ENCODE measurements around the gene RHOBTB1. TPM values are rescaled to one million over a fixed set of nuclear protein-coding genes. Genes with fewer than 3 reads are reported as not detected.
A peak's percentile ranks its signal among the peaks of the same experiment; 100 is the strongest.
"Not testable (repeated sequence)": the region's sequence is repeated elsewhere in the genome, so short reads cannot be mapped to it uniquely, and the experiment has no call there.

RHOBTB1 gene
- total RNA-seq, 1 donor from 2014 or later: 11.0 TPM

DNA sequence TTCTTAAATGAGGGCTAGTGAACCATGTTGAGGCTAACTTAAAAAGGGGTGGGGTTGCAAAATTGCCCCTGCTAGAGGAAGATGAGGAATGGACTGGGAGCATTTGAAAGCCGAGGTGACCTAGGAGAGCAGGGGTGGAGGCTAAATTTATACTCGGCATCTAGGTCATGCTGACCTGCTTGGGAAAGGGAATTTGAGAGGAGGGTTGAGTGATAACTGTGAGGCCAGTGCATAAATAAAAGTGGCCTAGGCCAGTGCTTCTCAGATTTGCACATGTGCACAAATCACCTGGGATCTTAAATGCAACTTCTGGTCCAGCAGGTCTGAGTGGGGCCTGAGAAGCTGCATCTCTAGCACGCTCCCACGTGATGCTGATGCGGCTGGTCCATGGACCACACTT, 95.3 kb downstream of the RHOBTB1 start:
- Histone ChIP-seq H3K27me3 (no peaks in the 10 kb centered on the region), H3K27ac (peak overlapping the region; percentile 74), H3K9me3 (no peaks in the 10 kb centered on the region), H3K36me3 (no peaks in the 10 kb centered on the region), H3K4me1 (peaks cover 19% of the 10 kb centered on the region), H3K4me3 (no peak overlapping the region)
- TF ChIP-seq POLR2A (IDR thresholded peaks at IDR 0.05) (no peak), POLR2AphosphoS5 (IDR thresholded peaks at IDR 0.05; ENCODE audit: insufficient read depth in 1 of 2, low read depth in 1 of 2) (no peak)
- TF ChIP-seq, protein P1, sequence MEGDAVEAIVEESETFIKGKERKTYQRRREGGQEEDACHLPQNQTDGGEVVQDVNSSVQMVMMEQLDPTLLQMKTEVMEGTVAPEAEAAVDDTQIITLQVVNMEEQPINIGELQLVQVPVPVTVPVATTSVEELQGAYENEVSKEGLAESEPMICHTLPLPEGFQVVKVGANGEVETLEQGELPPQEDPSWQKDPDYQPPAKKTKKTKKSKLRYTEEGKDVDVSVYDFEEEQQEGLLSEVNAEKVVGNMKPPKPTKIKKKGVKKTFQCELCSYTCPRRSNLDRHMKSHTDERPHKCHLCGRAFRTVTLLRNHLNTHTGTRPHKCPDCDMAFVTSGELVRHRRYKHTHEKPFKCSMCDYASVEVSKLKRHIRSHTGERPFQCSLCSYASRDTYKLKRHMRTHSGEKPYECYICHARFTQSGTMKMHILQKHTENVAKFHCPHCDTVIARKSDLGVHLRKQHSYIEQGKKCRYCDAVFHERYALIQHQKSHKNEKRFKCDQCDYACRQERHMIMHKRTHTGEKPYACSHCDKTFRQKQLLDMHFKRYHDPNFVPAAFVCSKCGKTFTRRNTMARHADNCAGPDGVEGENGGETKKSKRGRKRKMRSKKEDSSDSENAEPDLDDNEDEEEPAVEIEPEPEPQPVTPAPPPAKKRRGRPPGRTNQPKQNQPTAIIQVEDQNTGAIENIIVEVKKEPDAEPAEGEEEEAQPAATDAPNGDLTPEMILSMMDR (IDR thresholded peaks at IDR 0.05): no peak
- intact Hi-C loops (cut with DNase I): no loop called here
- no peak for DNase-seq (ENCODE audit: extremely low spot score in 2 of 2)

DNA sequence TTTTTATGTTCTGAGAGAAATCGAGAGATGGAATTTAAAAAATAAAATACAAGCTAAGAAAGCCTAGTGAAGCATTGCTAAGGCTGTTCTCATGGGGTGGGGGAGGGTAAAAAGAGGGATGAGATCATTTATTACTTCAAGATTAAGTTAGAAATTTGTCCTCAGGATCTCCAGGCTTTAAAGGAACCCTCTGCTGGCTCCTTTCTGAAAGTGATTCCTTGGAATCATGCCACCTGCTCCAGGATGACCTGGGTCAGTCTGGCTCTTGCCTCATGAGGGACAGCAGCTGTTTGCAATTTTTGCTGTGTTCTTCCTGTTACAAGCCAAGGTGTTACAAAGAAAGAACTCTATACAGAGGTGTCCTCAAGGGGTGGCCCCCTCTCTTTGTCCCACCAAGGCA, 95.9 kb downstream of the RHOBTB1 start:
- no peak for DNase-seq (ENCODE audit: extremely low spot score in 2 of 2)
- TF ChIP-seq POLR2AphosphoS5 (IDR thresholded peaks at IDR 0.05; ENCODE audit: insufficient read depth in 1 of 2, low read depth in 1 of 2) (no peak), POLR2A (IDR thresholded peaks at IDR 0.05) (no peak)
- TF ChIP-seq, protein P1 (IDR thresholded peaks at IDR 0.05): peak in 1 of 3 experiments; percentile 17
- Histone ChIP-seq H3K4me3 (no peak overlapping the region), H3K36me3 (no peaks in the 10 kb centered on the region), H3K27ac (peak overlapping the region; percentile 74), H3K27me3 (no peaks in the 10 kb centered on the region), H3K9me3 (no peaks in the 10 kb centered on the region), H3K4me1 (peaks cover 19% of the 10 kb centered on the region)
- intact Hi-C loops (cut with DNase I): no loop called here

DNA sequence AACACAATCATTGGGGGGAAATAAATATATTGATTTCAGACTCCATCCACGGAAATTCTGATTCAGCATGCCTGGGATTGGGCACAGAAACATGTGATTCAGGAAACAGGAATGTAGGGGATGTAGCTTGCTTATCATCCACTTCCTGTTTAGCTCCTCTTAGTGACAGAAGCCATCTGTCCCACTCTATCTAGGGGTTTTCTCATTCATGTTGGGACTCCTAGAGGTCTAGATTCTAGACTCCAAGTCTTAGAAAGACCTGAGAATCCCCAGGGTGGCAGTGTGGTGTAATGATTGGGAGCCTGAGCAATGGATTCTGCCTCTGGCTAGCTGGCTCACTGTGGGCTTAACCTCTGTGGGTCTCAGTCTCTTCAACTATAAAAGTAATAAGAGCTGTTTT, 97.8 kb downstream of the RHOBTB1 start:
- H3K36me3 ChIP-seq: no peaks in the 10 kb centered on the region
- DNase-seq (ENCODE audit: extremely low spot score in 2 of 2): no peak
- no peaks in the 10 kb centered on the region for H3K27me3 ChIP-seq
- H3K4me1 ChIP-seq: peaks cover 19% of the 10 kb centered on the region
- H3K4me3 ChIP-seq: no peak overlapping the region
- intact Hi-C loops (cut with DNase I): no loop called here
- no peaks in the 10 kb centered on the region for H3K9me3 ChIP-seq
- H3K27ac ChIP-seq: peak overlapping the region; percentile 53
- TF ChIP-seq, protein P1 (IDR thresholded peaks at IDR 0.05): no peak
- no peak for TF ChIP-seq POLR2A (IDR thresholded peaks at IDR 0.05)

DNA sequence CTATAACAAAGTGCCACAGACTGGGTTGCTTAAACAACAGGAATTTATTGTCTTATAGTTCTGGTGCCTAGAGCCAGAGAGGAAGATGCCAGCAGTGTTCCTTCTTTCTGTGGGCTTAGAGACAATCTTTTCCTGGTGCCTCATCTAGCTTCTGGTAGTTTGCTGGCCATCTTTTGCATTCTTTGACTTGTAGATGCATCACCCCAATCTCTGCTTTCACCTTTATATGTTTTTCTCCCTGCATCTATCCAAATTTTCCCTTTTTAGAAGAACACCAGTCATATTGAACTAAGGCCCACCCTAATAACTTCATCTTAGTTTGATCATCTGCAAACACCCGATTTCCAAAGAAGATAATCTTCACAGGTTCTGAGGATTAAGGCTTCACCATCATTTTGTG, 98.9 kb downstream of the RHOBTB1 start:
- no peaks in the 10 kb centered on the region for H3K27me3 ChIP-seq
- no peaks in the 10 kb centered on the region for H3K36me3 ChIP-seq
- H3K4me1 ChIP-seq: peaks cover 19% of the 10 kb centered on the region
- TF ChIP-seq POLR2A (IDR thresholded peaks at IDR 0.05) (no peak), POLR2AphosphoS5 (IDR thresholded peaks at IDR 0.05; ENCODE audit: insufficient read depth in 1 of 2, low read depth in 1 of 2) (no peak)
- TF ChIP-seq, protein P1 (IDR thresholded peaks at IDR 0.05): no peak
- intact Hi-C loops (cut with DNase I): no loop called here
- no peak overlapping the region for H3K27ac ChIP-seq
- no peaks in the 10 kb centered on the region for H3K9me3 ChIP-seq
- H3K4me3 ChIP-seq: no peak overlapping the region
- DNase-seq (ENCODE audit: extremely low spot score in 2 of 2): no peak

DNA sequence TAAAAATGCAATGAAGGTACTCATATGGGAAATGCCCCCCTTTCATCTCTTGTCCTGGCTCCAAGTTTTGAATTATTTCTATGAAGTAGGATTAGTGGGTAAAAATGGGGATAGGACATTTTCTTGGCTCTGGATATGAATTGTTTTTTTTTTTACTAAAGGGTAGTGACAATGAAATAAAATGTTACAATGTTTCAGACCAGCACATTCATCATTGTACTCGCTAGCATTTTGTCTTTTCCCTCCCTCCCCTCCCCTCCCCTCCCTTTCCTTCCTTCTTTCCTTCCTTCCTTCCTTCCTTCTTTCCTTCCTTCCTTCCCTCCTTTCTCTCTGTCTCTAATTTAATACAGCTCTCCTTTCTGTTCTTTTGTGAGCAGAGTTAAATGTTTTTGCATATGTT, 101.3 kb downstream of the RHOBTB1 start:
- no peak for DNase-seq (ENCODE audit: extremely low spot score in 2 of 2)
- no peaks in the 10 kb centered on the region for H3K9me3 ChIP-seq
- H3K27ac ChIP-seq: no peak overlapping the region
- peaks cover 6% of the 10 kb centered on the region for H3K4me1 ChIP-seq
- no peak overlapping the region for H3K4me3 ChIP-seq
- intact Hi-C loops (cut with DNase I): no loop called here
- H3K27me3 ChIP-seq: no peaks in the 10 kb centered on the region
- TF ChIP-seq, protein P1 (IDR thresholded peaks at IDR 0.05): no peak
- TF ChIP-seq POLR2A (IDR thresholded peaks at IDR 0.05) (no peak), POLR2AphosphoS5 (IDR thresholded peaks at IDR 0.05; ENCODE audit: insufficient read depth in 1 of 2, low read depth in 1 of 2) (no peak)
- no peaks in the 10 kb centered on the region for H3K36me3 ChIP-seq

DNA sequence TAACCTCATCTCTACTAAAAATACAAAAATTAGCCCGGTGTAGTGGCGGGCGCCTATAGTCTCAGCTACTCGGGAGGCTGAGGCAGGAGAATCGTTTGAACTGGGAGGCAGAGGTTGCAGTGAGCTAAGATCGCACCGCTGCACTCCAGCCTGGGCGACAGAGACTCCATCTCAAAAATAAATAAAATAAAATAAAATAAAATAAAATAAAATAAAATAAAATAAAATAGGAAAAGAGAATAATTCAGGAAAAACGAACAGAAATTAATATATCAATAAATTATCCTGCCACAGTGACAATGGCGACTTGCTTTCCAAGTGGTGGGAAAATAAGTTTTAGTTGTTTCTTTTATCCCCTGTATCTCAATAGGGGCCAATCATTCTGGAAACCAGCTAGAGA, 102.8 kb downstream of the RHOBTB1 start:
- H3K27me3 ChIP-seq; intact Hi-C loops (cut with DNase I); H3K36me3 ChIP-seq; H3K4me3 ChIP-seq; H3K27ac ChIP-seq; H3K4me1 ChIP-seq; DNase-seq (ENCODE audit: extremely low spot score in 2 of 2); H3K9me3 ChIP-seq: not testable (repeated sequence)
